Kidney epithelial cell (primary cell): Measurements from ENCODE around the gene ANKRD34A. TPM values are rescaled to one million over a fixed set of nuclear protein-coding genes. Genes with fewer than 3 reads are reported as not detected.

Experiments
- DNase-seq: peaks from one replicate; pipeline ENCODE4 v3.0.0-alpha.2; 2010; ENCODE audit warnings: low read depth
- H3K27me3 ChIP-seq: 2 replicates; pipeline ENCODE4 v1.6.0; 2011; ENCODE audit warnings: low read length; ENCODE audit not compliant: control insufficient read depth, insufficient read depth
- H3K36me3 ChIP-seq: 2 replicates; pipeline ENCODE4 v1.5.1; 2011; ENCODE audit warnings: low read length; ENCODE audit not compliant: control insufficient read depth, insufficient read depth
- H3K4me3 ChIP-seq: 2 replicates; pipeline ENCODE4 v1.5.1; 2011; ENCODE audit warnings: low read depth, mild to moderate bottlenecking, control low read depth, low read length
- CTCF ChIP-seq: IDR thresholded peaks from 2 replicates; pipeline ENCODE4 v1.5.1; 2011; ENCODE audit warnings: mild to moderate bottlenecking, moderate library complexity, low read length, control low read depth, inconsistent platforms; ENCODE audit not compliant: insufficient read depth, poor library complexity, severe bottlenecking
- total RNA-seq: library from RNA; depleted of rRNA; stranded (reverse); fragments of >200 nt; gene quantifications from 2 replicates; pipeline ENCODE4 v1.2.3, GENCODE V29; 2015

ANKRD34A gene
- total RNA-seq, 1 donor from 2014 or later = 0.46 TPM

DNA sequence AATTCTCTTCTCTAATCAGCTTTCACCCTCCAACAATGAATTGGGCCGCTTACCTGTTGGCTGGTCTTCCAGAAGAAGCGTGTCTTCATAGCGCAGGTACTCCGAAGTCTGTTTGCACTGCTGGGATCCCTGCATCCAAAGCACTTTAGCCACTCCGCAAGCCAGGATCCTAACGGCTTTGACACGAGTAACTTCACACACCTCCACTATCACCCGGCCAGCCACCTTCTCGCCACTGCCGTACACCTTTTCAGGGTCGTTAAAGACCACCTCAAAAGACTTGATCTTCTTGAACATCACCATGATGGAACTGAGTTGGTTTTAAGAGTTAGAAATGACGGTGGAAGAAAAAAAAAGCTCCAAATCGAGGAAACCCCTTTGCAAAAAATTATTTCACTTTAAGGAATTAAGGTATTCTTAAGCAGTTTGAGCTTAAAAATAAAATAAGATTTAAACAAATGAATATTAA is 31.6 kb upstream of the ANKRD34A start:
- DNase-seq = no peak
- H3K27me3 ChIP-seq = no peaks in the 10 kb centered on the region
- H3K4me3 ChIP-seq = peak overlapping the region; percentile 95
- TF ChIP-seq CTCF = no peak
- peaks cover 9% of the 10 kb centered on the region for H3K36me3 ChIP-seq

- peaks cover 9% of the 10 kb centered on the region for H3K36me3 ChIP-seq
- peak overlapping the region; percentile 95 for H3K4me3 ChIP-seq
- no peak for TF ChIP-seq CTCF
- no peaks in the 10 kb centered on the region for H3K27me3 ChIP-seq
- DNase-seq = no peak
Observed at GRCh38 chr1:145995148-145995881, 30.9 kb upstream of the ANKRD34A start.

DNA sequence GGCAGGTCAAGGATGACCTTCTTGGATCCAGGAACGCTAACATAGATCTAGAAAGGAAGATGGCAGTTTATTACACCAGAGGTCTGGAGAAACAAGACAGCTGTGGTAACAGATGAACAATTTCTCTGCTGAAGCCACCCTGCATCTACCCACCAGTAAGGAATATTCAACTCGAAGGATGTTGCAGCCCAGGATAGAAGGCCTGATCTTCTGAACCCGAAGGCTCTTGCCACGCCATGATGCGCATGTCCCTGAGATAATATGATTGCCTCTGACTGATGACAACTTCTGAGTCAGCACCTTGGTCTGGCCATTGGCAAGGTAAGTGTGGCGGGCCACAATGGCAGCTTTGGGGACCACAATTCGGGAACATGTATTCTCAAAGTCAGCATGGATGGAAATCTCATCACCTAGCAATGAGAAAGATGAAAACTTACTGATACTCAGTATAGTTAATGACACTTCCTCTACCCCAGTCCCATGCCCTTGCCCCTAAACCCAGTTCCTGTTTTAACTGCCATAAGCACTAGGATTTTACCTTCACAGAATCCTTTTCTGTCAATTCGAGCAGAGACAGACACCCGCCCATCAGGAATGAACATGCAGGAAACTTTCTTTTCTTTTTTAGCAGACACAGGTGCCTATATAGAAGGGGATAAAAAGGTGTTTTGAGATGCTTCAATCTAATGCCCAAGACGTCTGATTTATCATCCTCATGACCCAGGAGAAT is 30.2 kb upstream of the ANKRD34A start:
- no peaks in the 10 kb centered on the region for H3K27me3 ChIP-seq
- peaks cover 9% of the 10 kb centered on the region for H3K36me3 ChIP-seq
- peak overlapping the region; percentile 95 for H3K4me3 ChIP-seq
- no peak for DNase-seq
- TF ChIP-seq CTCF = no peak

- DNase-seq = no peak
- peaks cover 9% of the 10 kb centered on the region for H3K36me3 ChIP-seq
- peak overlapping the region; percentile 95 for H3K4me3 ChIP-seq
- H3K27me3 ChIP-seq = no peaks in the 10 kb centered on the region
- TF ChIP-seq CTCF = no peak
Observed at GRCh38 chr1:145993618-145994390, 29.4 kb upstream of the ANKRD34A start.

- peaks cover 9% of the 10 kb centered on the region for H3K36me3 ChIP-seq
- no peak for DNase-seq
- no peak for TF ChIP-seq CTCF
- H3K27me3 ChIP-seq = no peaks in the 10 kb centered on the region
- peak overlapping the region; percentile 95 for H3K4me3 ChIP-seq
Observed at GRCh38 chr1:145992958-145993617, 28.7 kb upstream of the ANKRD34A start.
